Measurements from ENCODE around the gene SAMD4A. TPM values are rescaled to one million over a fixed set of nuclear protein-coding genes. Genes with fewer than 3 reads are reported as not detected.

SAMD4A gene
- total RNA-seq, 1 donor from 2014 or later = 30.0 TPM

DNA sequence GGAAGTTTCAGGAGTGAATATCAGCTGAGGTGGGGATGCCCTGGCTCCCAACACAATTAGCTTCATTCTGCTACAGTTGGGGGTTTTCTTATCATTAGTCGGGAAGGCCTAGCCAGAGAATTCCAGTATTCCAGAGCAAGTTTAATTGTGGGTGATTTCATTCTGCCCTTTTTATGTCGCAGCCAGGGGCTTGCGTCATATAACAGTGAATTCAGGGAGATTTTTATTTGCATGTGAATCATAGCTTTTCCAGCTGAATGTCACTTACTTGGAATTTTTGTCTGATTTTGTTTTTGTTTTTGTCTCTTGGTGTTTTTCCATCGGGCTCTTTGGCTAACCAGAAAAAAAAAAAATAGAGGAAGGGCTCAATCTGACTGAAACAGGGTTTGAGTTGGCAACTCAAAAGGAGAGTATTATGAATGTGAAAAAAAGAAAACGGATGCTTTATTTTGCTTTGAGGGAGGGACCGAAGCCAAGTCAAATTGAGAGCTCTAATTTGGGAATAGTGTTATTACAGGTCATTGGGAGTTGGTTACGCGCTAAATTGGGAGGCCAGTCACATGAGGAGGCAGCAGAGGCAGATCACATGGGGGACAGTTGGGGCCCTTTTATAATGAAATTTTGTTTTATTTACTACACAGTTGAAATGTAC is 119.4 kb downstream of the SAMD4A start:
- Mint-ChIP-seq H3K27ac (no peak overlapping the region), H3K4me1 (peaks cover 28% of the 10 kb centered on the region), H3K4me3 (no peak overlapping the region), H3K27me3 (ENCODE audit: low read depth) (peaks cover 4% of the 10 kb centered on the region), H3K36me3 (no peaks in the 10 kb centered on the region), H3K9me3 (no peaks in the 10 kb centered on the region)
- no peak for TF ChIP-seq CTCF (IDR thresholded peaks at IDR 0.05; ENCODE audit: unreplicated experiment)
- no peak for DNase-seq (ENCODE audit: low spot score in 2 of 2, unreplicated experiment in 2 of 2)

- H3K4me3 Mint-ChIP-seq = no peak overlapping the region
- no peaks in the 10 kb centered on the region for H3K36me3 Mint-ChIP-seq
- no peak overlapping the region for H3K27ac Mint-ChIP-seq
- TF ChIP-seq CTCF (IDR thresholded peaks at IDR 0.05; ENCODE audit: unreplicated experiment) = no peak
- no peaks in the 10 kb centered on the region for H3K9me3 Mint-ChIP-seq
- DNase-seq (ENCODE audit: low spot score in 2 of 2, unreplicated experiment in 2 of 2) = no peak
- peaks cover 22% of the 10 kb centered on the region for H3K4me1 Mint-ChIP-seq
- peaks cover 4% of the 10 kb centered on the region for H3K27me3 Mint-ChIP-seq (ENCODE audit: low read depth)
Observed at GRCh38 chr14:54686871-54687749, 120.2 kb downstream of the SAMD4A start.

GRCh38 chr14:54687750-54688119 is 120.8 kb downstream of the SAMD4A start:
- Mint-ChIP-seq H3K36me3 (no peaks in the 10 kb centered on the region), H3K27ac (no peak overlapping the region), H3K9me3 (no peaks in the 10 kb centered on the region), H3K27me3 (ENCODE audit: low read depth) (peaks cover 4% of the 10 kb centered on the region), H3K4me3 (no peak overlapping the region), H3K4me1 (peaks cover 17% of the 10 kb centered on the region)
- no peak for TF ChIP-seq CTCF (IDR thresholded peaks at IDR 0.05; ENCODE audit: unreplicated experiment)
- no peak for DNase-seq (ENCODE audit: low spot score in 2 of 2, unreplicated experiment in 2 of 2)

DNA sequence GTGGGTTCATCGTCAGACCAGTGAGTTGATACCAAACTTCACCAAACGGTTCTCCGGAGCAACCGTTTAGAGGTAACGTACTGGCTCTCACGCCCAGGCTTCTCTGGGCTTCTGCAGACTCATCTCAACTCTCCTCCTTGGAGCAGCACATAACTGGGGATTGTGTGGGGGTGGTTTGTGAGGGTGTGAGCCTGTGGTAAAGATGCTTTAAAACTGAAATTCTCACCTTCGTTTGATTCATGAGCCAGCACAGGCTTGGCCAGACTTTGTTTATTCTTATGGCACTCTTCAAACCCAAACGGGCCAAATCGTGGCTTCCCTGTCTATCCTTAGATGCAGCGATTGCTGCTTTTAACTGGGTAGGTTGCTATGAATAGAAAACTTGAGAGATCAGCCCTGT is 121.3 kb downstream of the SAMD4A start:
- Mint-ChIP-seq H3K9me3 (no peaks in the 10 kb centered on the region), H3K4me1 (peaks cover 14% of the 10 kb centered on the region)

DNA sequence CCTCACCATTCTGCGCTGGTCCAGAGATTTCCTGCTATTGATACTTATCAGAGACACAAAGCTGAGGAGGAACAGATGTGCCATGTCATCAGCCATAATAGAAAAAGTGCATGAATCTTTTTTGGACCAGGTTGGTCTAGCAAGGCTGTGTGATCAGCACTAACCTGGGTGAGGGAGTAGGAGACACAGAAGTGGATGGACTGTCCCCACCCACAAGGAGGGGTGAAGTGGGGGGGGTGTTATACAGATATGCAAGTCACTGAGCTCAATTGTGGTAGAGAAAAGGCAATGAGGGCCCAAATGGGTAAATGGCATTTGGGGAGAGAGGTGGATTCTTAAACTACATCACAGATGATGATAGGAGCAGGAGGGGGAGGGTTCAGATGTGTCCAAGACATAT is 123.0 kb downstream of the SAMD4A start:
- DNase-seq (ENCODE audit: low spot score in 2 of 2, unreplicated experiment in 2 of 2) = no peak
- Mint-ChIP-seq H3K27ac (no peak overlapping the region), H3K9me3 (no peaks in the 10 kb centered on the region), H3K27me3 (ENCODE audit: low read depth) (no peaks in the 10 kb centered on the region), H3K4me1 (peaks cover 3% of the 10 kb centered on the region), H3K4me3 (no peak overlapping the region), H3K36me3 (no peaks in the 10 kb centered on the region)
- no peak for TF ChIP-seq CTCF (IDR thresholded peaks at IDR 0.05; ENCODE audit: unreplicated experiment)

More for the DNA sequence above, 121.3 kb downstream of the SAMD4A start:
- H3K27me3 Mint-ChIP-seq (ENCODE audit: low read depth) = peaks cover 4% of the 10 kb centered on the region
- DNase-seq (ENCODE audit: low spot score in 2 of 2, unreplicated experiment in 2 of 2) = no peak
- H3K36me3 Mint-ChIP-seq = no peaks in the 10 kb centered on the region
- no peak overlapping the region for H3K27ac Mint-ChIP-seq
- no peak for TF ChIP-seq CTCF (IDR thresholded peaks at IDR 0.05; ENCODE audit: unreplicated experiment)
- no peak overlapping the region for H3K4me3 Mint-ChIP-seq

Measured in mesothelial cell of epicardium (in vitro differentiated cells).